ENCODE measurements around the gene KIAA1217. TPM values are rescaled to one million over a fixed set of nuclear protein-coding genes. Genes with fewer than 3 reads are reported as not detected.

The KIAA1217 gene
- total and polyA plus RNA-seq, 2 of the 4 experiments (the other 2 are of a cell fraction), result 3.4 to 4.4 TPM

- no peaks in the 10 kb centered on the region for H4K20me1 ChIP-seq (ENCODE audit: insufficient read depth, low read length)
- H3K56ac ChIP-seq (ENCODE audit: extremely low read depth, insufficient read depth, low read length), result no peak overlapping the region
- no peak overlapping the region for H3K4me2 ChIP-seq (ENCODE audit: low read depth, low read length)
- no peak overlapping the region for H2BK20ac ChIP-seq (ENCODE audit: low read depth, low read length)
- dilution Hi-C loops (cut with HindIII; ENCODE audit: low sequenced_read_pairs, unreplicated experiment), result no loop called here
- H3K36me3 ChIP-seq (ENCODE audit: control insufficient read depth, insufficient read depth, low read length), result peaks cover 2% of the 10 kb centered on the region; the same call in 1 of the 2 replicates
- no peaks in the 10 kb centered on the region for H3K4me1 ChIP-seq (ENCODE audit: control insufficient read depth, insufficient read depth, low read length)
- H4K8ac ChIP-seq (ENCODE audit: low read depth in 2 of 2, low read length in 2 of 2), result no peak overlapping the region
- no peak overlapping the region for H2BK5ac ChIP-seq (ENCODE audit: low read depth, low read length, poor library complexity, severe bottlenecking)
- no peak overlapping the region for H4K91ac ChIP-seq (ENCODE audit: insufficient read depth, low read depth, low read length)
- ChIA-PET POLR2A (ENCODE audit: unreplicated experiment) (no interaction called here), CTCF (interaction anchor here (0.7 kb wide), 1 partner anchor 575 kb away, joined by 3 read pairs; no protein-coding TSS in a partner anchor)
- no peaks in the 10 kb centered on the region for H3K9me1 ChIP-seq (ENCODE audit: insufficient read depth, low read length)
- H3K14ac ChIP-seq (replicated peaks; ENCODE audit: low read depth, low read length), result no peak overlapping the region
- no peaks in the 10 kb centered on the region for H3K9me3 ChIP-seq (ENCODE audit: control insufficient read depth, insufficient read depth, low read length)
- no peak overlapping the region for H3K4me3 ChIP-seq (ENCODE audit: insufficient read depth, low read depth, low read length)
- no peak overlapping the region for H3K27ac ChIP-seq (ENCODE audit: insufficient read depth, low read length)
- no peaks in the 10 kb centered on the region for H3K79me1 ChIP-seq (ENCODE audit: low read depth in 1 of 2, low read length in 2 of 2)
- H3K18ac ChIP-seq (ENCODE audit: low read depth, low read length), result no peak overlapping the region
- H2BK120ac ChIP-seq (ENCODE audit: low read depth, low read length), result no peak overlapping the region
- intact Hi-C loops (cut with micrococcal nuclease), result no loop called here
- H2BK15ac ChIP-seq (ENCODE audit: low read depth, low read length), result no peak overlapping the region
- no TSS peak for BruUV-seq (replicated peaks)
- no peak overlapping the region for H3K9ac ChIP-seq (ENCODE audit: low read depth, low read length)
- DNase-seq, result no peak
- no peak overlapping the region for H2AK5ac ChIP-seq (ENCODE audit: low read depth, low read length)
- no peak for ATAC-seq (ENCODE audit: low read depth)
- H4K5ac ChIP-seq (ENCODE audit: low read depth, low read length), result no peak overlapping the region
- peaks cover 3% of the 10 kb centered on the region; the same call in 1 of the 2 replicates for H3K27me3 ChIP-seq (ENCODE audit: control insufficient read depth, insufficient read depth, low read length)
- H2AK9ac ChIP-seq (replicated peaks; ENCODE audit: low read depth, low read length, poor library complexity), result no peak overlapping the region
- in situ Hi-C loops (cut with MboI; ENCODE audit: low sequenced_read_pairs), result loop anchor here (10.0 kb wide), 1 partner anchor 558 kb away; no protein-coding TSS in a partner anchor
- TF ChIP-seq CEBPB (IDR thresholded peaks at IDR 0.05; ENCODE audit: low read depth, low read length) (no peak), RFX5 (IDR thresholded peaks at IDR 0.05; ENCODE audit: low read depth, low read length) (no peak), CTCF (conservative IDR thresholded peaks at IDR 0.05; ENCODE audit: low read depth, low read length) (no peak), SMC3 (IDR thresholded peaks at IDR 0.05; ENCODE audit: low read depth, low read length) (no peak), MAFK (IDR thresholded peaks at IDR 0.05; ENCODE audit: low read depth, low read length) (no peak), CHD1 (IDR thresholded peaks at IDR 0.05; ENCODE audit: low read depth, low read length) (no peak), RAD21 (IDR thresholded peaks at IDR 0.05; ENCODE audit: low read length) (no peak), BHLHE40 (IDR thresholded peaks at IDR 0.05; ENCODE audit: low read depth, low read length) (no peak), NFE2L2 (IDR thresholded peaks at IDR 0.05; ENCODE audit: low read depth, low read length) (no peak), RCOR1 (IDR thresholded peaks at IDR 0.05; ENCODE audit: insufficient replicate concordance, low read length) (no peak), MAZ (IDR thresholded peaks at IDR 0.05; ENCODE audit: borderline replicate concordance, low read depth, low read length) (no peak), FOS (IDR thresholded peaks at IDR 0.05; ENCODE audit: low read depth, low read length) (no peak), USF2 (IDR thresholded peaks at IDR 0.05; ENCODE audit: low read depth, low read length) (no peak)
- TF ChIP-seq, protein P1, sequence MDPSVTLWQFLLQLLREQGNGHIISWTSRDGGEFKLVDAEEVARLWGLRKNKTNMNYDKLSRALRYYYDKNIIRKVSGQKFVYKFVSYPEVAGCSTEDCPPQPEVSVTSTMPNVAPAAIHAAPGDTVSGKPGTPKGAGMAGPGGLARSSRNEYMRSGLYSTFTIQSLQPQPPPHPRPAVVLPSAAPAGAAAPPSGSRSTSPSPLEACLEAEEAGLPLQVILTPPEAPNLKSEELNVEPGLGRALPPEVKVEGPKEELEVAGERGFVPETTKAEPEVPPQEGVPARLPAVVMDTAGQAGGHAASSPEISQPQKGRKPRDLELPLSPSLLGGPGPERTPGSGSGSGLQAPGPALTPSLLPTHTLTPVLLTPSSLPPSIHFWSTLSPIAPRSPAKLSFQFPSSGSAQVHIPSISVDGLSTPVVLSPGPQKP (IDR thresholded peaks at IDR 0.05; ENCODE audit: borderline replicate concordance, low read depth, low read length), result no peak
- no peak overlapping the region for H2AFZ ChIP-seq (replicated peaks; ENCODE audit: low read length, poor library complexity)
- 87% methylated on average over 3 of the region's 10 CpGs; no CpG with 5 or more reads in 1 of the 2 experiments for WGBS, 2 experiments (ENCODE audit: extremely low coverage in 2 of 2, insufficient read length in 1 of 2)
- H3K4ac ChIP-seq (ENCODE audit: low read depth, low read length), result no peak overlapping the region
- H3K23ac ChIP-seq (ENCODE audit: low read depth, low read length), result no peak overlapping the region
Measured at GRCh38 chr10:24553051-24553612, 344.2 kb downstream of the KIAA1217 start.
